Breast epithelium (tissue), 3 donors: ENCODE measurements around the gene CA14.
A peak's percentile ranks its signal among the peaks of the same experiment; 100 is the strongest.

Experiments used
- POLR2A ChIP-seq: fragments of 450-650 bp; IDR thresholded peaks from one replicate; pipeline ENCODE4 v1.6.1; 2016; ENCODE audit warnings: antibody characterized with exemption, mild to moderate bottlenecking, moderate library complexity
- TF ChIP-seq, protein P1 (sequence below), 3 donors: fragments of 450-650 bp; IDR thresholded peaks; one replicate each; pipeline ENCODE4 v1.5.1; 2016 to 2017; ENCODE audit warnings: antibody characterized with exemption in 3 of 3, mild to moderate bottlenecking in 3 of 3, moderate library complexity in 3 of 3

DNA sequence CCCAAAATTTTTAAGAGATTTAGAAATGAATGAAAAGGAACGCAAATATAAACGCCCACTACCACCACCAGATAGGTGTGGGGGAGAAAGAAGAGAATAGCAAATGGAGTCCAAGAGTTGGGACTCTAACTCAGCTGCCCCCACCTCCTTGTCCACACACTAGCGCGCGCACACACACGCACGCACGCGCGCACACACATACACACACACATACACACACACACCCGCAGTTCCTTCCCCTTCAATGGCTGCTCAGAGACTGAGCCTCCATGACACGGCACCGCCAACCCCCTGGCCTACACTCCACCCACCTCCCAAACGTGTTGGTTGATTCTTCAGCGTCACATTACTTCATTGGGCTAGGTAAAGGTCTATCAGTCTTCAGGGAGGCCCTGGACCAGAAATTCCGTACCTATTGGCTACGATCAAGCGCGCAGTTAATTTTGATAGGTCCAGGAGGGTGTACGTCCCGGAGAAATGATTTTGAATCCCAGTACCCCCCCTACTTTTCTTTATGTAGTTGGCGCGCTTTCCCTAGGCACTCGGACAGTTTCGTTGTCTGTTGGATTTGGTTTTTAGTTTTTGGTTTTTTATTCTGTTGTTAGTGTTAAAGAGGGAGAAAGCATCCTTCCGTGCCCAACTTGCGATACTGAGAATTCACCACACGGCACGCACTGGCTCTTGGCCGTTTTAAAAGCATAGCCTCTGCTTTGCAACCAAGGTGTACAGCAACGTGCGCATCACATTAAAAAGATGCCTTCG is 21.5 kb upstream of the CA14 start, which contains the start of gene ANP32E:
- TF ChIP-seq, protein P1, sequence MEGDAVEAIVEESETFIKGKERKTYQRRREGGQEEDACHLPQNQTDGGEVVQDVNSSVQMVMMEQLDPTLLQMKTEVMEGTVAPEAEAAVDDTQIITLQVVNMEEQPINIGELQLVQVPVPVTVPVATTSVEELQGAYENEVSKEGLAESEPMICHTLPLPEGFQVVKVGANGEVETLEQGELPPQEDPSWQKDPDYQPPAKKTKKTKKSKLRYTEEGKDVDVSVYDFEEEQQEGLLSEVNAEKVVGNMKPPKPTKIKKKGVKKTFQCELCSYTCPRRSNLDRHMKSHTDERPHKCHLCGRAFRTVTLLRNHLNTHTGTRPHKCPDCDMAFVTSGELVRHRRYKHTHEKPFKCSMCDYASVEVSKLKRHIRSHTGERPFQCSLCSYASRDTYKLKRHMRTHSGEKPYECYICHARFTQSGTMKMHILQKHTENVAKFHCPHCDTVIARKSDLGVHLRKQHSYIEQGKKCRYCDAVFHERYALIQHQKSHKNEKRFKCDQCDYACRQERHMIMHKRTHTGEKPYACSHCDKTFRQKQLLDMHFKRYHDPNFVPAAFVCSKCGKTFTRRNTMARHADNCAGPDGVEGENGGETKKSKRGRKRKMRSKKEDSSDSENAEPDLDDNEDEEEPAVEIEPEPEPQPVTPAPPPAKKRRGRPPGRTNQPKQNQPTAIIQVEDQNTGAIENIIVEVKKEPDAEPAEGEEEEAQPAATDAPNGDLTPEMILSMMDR (IDR thresholded peaks at IDR 0.05) = peak; percentile 11 to 62 (median 52)
- peak; percentile 92 for TF ChIP-seq POLR2A
